GM18858 (cell line): Measurements from ENCODE around the gene INPP4B.
A peak's percentile ranks its signal among the peaks of the same experiment; 100 is the strongest.

Experiments
- ATAC-seq: cut with Tn5 transposase; IDR thresholded peaks from one replicate; pipeline ENCODE4 v1.9.1; 2021; ENCODE audit not compliant: unreplicated experiment

INPP4B gene

DNA sequence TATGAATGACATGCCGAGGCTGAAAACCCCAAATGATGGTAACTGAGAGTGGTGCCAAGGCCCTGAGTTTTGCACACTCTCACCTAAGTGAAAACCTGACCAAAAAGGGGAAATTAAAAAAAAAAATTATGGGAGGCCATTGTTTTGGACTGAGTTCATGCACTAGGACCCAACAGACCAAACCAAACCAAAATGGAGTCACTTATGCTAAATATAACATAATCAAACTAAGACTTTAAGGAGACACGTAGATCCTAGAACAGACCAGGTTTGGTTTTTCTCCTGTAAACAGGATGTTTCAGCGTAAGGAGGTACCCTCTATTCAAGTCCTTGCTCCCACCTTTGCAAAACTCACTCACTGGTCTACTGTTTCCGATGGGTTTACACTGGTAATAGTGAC is 453.0 kb downstream of the INPP4B start:
- ATAC-seq: no peak

DNA sequence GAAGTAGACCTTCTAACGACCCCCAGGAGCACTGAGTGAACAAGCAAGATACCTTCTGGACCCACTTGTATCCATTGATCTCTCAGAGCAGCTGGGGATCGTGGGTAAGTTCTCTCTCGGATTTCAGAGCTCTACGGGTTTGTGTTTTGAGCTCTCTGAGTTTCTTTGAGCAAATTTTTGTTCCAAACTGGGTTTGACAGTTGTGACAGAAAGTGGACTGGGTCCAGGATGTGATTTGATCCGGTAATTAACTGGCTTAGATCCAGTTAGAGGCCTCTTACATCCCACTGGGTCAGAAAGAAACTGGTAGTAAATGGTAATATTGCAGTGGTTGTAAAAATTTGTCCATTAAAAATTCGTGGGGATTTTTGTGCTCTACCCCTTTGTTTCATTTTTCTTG is 459.2 kb downstream of the INPP4B start:
- ATAC-seq: no peak

DNA sequence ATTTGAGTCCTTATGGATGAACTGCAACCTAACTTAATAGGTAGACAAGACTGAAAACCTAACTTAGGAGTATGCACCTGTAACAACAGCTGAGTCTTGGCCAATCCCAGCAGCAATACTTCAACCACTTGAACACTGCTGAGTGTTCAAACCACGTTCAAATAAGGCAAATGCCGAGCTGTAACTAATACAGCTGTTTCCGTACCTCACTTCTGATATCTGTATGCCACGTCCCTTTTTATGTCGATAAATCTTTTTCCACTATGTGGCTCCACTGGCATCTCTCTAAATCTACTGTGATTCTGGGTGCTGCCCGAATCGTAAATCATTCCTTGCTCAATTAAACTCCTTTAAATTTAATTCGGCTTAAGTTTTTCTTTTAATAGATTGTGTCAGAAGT is 459.7 kb downstream of the INPP4B start:
- ATAC-seq: no peak

DNA sequence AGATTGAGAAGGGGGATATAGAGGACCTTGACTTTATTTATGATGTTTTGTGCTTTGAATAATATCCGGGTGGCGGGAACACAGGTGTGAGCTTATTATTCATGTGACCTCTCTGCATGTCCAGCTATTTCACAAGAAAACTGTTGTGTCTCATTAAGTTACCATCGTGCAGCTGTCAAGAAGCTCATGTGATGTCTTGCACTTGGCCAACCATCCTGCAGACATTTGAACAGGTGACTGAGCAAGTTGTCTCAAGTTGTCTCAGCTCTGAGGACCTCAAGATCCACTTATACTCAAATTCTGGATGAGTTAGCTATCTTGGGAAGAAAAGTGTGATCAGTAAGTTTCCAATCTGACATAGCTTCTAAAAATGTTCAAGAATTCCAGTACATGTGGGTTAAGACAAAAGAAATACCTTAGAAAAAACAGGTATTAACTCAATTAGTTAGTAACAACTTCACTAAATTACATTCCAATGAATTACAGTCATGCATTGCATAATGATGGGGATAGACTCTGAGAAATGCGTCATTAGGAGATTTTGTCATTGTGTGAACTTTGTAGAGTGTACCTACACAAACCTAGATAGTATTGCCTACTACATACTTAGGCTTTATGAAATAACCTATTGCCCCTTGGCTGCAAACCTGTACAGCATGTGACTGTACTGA is 462.2 kb downstream of the INPP4B start:
- no peak for ATAC-seq

DNA sequence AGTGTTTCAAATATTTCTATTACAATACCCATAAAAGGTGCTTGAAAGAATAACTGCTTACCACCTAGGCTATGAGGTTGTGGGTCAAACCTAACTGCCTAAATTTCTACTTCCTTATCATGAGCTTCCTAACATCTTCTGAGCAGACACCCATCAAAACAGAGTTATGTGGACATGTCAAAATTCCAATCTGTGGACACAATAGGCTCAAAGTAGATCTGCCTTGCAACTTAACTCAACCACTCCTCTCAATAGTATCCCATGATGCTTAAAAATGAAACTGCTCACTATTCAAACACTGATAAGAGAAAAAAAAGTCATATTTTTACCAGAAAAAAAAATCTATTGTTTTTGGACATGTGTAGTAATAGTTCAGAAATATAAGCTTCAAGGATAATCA is 462.7 kb downstream of the INPP4B start:
- no peak for ATAC-seq

DNA sequence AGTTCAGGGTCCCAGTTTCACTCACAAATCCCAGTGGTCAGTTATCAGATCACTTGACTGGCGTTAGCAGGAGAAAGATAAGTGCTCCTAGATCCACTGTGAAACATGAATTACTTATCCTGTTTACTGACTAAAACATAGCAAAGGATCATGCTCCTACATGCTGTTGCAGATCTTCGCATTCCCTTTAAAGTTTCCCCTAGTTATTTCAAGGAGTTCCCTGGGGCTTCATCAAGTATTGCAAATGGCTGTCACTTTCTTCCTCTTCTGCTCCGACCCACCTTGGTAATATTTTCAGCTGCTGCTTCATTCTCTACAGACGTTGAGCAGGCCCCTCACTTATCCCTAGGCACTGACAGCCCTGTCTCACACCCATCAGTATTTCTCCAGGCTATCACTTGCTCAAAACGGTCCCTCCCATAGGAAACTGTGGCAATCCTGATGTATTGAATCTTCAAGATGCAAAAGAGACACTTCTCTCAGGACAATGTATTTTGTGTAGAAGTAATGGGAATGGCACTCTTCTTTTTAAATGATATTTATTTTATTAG is 466.0 kb downstream of the INPP4B start:
- no peak for ATAC-seq

DNA sequence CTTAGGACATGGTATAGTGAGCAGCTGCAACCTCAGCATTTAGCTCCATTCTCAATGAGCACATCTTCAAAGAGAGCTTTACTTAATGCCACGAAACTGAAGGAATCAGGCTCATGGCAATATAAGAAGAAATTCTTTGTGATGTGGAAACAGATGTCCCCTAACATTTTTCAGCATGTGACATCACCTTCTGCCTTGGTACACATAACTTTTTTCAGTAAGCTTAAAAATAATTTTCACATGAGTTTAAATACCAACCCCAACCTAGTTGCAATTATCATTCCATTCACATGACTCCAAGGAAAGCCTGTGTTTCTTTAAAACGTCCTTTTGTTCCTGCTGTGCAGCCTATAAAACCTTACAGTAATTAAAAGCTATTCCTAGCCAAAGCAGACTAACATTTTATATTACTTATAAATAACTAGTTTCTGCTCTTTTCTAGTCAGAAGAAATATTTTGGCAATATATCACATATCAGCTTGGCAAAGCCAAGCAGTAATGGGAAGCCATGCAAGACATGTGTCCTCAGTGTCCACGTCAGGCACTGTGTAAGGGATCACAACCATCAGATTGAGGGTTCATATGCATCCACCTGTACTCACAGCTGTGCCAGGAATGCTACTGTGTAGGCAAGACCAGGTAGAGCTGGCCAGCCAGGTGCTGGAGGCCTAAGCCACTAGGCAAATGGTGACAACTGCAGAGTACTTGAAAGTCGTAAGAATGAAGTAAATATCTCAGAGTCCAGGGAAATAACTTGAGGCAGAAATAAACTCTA is 466.6 kb downstream of the INPP4B start:
- ATAC-seq: no peak

DNA sequence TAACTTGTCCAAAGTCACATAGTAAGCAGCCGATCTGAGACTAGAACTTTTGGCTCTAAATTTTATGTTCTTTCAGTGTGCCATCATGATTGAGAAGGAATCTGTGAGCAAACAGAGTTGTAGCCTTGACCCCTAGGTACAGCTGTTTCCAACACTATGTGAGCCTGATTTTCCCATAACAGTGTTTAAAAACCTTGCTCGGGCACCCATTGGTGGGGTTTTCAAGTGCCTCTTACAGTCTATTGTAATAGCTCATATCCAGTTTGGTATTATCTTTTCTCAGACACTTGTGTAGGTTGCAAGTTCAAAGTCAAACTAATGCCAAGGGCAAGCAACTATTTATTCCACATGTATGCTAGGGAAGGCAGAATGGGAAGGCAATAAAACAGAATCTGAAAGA is 467.9 kb downstream of the INPP4B start:
- no peak for ATAC-seq

DNA sequence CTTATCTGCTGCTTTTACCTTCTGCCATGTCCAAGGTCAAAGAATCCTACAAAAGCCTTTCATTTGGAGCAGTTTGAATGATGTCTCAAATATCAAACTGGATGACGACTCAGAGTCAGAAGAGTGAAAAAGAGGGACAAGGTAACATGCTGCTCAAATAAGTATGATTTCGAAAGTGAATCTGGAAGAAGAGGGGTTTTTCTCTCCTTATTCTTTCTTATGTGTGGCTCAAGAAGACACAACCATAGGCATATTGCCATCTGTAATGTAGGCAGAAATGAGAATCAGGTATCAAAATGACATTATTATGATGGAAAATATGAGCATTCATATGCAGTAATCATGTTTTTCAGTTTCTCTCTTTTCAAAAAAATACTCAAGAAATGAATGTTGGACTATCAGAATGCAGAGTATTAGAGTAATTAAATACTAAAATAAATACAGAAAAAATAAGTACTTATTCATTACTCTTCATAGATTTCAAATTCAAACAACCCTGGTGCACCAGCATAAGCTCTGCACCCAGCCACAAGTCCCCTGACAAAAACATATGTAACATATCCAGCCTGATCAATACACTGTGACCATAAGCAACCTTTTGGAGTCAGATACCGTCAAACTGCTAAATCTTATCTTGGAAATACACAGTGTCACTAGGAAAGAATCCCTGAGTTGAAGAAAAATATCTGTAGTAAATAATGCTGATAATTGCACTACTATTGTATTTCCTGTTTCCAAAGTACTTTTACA is 468.6 kb downstream of the INPP4B start:
- ATAC-seq: peak; percentile 31

DNA sequence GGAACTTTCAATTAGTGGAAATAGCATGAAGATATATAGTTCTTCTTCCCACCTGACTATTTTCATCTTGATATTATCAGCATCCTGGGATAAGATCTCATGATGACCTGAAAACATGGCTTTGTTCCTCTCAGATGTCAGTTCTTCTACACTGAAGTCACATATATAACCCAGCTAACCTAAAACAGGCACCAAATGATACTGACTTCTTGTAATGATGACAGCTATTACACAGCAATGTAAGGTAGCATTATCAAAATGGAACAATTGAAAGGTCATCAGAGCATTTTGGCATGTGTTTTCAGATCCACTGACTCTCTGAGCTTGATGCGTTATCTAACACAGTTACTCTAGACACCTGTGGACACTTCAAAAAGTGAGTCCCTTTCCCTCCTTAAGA is 469.9 kb downstream of the INPP4B start:
- no peak for ATAC-seq

DNA sequence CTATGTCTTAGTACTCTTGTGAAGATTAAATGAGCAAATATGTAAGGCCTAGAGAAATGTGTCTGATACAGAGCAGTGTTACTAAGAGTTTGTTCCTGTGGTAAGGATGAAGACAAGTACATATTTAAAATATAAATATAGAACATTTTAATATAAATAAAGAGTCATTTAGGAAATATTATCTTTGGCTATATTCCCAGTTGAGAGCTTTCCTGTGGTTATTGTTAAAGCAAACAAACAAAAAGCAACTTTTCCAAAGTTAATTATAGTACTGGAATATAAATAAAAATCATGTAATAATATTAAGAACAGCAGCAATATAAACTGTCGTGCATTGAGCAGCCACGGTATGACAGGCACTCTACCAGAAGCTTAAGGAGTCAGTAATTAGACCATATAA is 472.5 kb downstream of the INPP4B start:
- ATAC-seq: no peak

DNA sequence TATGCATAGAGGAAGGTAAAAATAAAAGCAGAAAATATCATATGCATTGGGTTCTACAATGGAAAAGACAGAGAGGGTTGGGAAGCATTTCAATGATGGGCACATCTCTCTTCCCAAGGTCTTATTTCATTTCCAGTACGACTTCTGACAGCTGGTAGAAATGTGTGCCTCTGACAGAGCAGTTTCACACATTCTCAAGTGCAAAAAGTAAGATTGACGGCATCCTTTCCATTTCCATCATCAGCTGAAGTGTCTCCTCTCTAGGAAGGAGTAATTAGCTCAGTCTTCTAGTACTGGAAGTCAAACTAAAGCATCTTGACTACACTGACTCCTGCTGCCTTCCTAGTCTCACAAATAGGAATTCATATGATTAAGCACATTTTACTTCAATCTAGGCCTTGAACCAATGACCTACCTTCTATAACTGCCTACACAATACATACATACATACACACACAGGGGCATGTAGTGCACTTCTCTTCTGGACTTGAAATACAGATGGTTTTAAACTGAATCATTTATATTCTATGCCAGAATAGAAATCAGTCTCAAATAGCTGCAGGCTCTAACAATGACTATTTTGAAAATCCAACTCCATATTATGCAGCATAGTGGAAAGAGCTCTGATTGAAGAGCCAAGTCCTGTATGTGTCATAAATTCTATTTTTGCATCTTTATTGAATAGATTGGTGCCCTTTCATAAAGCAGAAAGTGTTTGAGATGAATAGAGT is 473.4 kb downstream of the INPP4B start:
- ATAC-seq: no peak

DNA sequence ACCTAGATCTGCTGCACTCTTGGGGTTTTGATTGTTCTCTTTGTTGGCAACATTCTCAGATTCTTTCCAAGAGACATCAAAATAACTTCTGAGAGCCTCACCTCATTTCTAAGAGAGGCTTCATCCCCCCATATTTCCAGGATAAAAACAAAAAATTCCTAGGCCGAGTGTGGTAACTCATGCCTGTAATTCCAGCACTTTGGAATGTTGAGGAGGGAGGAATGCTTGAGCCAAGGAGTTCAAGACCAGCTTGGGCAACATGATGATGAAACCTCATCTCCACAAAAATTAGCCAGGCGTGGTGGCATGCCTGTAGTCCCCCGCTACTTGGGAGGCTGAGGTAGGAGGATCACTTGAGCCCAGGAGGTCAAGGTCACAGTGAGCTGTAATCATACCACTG is 477.0 kb downstream of the INPP4B start:
- ATAC-seq: no peak

DNA sequence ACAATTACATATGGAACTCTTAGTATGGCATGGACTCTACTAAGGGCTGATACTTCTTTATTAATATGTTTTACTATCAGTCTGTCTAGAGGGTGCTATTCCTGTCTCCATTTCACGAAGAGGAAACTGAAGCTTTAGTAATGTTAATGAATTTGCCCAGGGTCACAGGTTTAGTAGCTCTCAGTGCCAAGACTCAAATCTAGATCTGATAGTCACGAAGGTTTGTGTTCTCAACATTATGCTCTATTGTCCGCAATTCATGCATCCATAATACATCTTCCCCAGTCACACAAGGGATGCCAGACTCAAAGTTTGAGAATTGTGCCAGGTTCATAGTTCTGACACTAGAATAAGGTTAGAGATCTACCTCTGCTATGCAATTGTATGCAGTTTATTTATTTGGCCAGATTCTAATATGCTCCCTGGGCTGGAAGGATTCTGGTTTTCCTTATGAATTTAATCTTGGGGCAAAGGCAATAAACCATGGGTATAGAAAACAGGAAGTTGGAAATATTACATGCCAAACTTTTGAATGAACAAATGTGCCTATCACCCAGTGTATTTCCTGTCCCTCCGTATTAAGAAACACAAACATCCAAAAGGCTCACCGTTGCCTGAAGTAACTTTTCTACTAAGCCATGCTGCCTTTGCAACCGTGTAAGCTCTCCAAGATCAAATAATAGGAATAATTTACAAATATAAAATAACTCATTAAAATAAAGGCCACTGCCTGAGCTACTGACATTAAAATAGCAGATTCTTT is 478.5 kb downstream of the INPP4B start:
- no peak for ATAC-seq

DNA sequence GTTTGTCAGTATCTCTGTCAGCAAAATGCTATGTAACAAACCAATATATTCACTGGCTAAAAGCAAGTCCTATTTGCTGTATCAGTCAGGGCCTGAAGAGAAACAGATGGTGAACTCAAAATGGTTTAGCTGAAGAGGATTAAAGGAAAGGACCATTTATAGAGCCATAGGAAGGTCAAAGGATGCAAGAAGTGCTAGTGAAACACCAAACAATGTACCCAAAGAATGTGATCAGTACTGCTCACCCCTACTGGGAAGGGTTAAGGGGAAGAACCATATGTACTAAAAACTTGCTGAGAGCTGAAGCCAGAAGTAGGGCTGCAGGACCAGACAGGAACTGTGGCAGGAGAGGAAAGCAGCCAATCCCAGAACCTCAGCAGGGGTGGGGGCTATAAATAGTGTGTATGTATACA is 479.3 kb downstream of the INPP4B start:
- ATAC-seq: no peak

DNA sequence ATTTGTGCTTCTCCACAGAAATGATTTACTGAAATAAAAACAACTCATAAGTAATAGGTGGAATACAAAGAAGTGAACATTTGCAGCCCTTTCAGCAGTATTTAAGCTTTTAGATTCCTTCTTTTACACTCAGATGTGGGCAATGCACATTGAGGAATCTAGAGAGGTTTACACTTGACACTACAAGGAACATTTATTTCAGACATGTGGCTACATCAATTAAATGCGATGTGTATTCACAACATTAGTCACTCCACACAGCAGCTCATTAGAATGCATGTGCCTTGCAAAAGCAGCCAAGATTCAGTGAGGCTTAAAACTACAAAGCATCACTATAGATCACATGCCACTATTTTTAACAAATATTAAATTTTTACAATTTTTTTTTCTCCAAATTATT is 480.7 kb downstream of the INPP4B start:
- no peak for ATAC-seq

DNA sequence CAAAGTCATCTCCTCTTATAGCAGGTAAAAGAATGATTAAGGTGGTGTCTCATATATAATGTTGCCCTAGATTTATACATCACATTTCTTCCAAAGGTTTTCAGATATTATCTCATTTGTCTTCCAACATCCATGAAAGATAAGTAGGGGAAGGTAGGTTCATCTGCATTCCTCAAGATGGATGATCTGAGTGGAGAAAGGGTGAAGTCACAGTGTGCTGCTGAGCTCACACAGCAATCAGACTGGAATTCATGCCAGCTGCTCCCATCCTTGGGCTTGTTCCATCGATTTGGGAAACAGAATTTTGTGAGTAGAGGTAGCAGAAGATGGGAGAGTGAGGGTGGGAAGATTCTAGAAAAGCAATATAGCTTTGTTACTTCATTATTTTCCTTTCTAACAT is 482.4 kb downstream of the INPP4B start:
- no peak for ATAC-seq

DNA sequence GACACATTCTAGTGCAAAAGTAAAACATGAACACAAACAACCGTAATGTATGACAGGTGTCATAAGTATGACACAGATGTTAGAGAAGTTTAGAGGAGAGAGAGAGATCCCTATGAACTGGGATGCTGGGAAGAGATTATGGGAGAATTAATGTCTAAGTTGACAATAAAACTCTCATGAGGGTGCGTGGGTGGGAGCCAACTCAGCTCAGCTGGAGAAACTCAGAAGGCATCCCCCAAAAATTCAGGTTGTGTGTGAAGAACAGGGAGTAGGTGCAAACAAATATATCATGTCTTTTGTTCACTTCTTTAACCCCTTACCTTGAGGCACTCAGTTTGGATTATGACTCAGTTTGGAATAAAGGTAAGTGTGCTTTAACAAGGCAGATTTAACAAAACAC is 484.1 kb downstream of the INPP4B start:
- no peak for ATAC-seq

DNA sequence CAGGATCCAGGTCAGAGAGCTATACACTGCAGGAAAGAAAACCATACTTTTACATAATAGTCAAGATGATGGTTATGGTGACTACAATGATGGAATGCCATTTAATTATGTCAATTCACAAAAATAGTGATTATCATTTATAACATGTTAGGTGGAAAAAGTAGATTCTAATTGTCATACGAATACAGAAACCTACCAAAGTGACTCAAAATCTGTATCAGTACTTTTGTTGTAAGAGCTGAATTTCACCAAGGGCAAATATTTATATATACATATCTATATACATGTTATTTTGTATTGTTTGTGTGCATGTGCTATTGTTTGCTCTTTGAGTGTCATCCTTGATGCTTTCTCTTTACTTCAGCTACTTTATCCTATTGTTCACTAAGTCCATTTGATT is 485.4 kb downstream of the INPP4B start:
- ATAC-seq: no peak

DNA sequence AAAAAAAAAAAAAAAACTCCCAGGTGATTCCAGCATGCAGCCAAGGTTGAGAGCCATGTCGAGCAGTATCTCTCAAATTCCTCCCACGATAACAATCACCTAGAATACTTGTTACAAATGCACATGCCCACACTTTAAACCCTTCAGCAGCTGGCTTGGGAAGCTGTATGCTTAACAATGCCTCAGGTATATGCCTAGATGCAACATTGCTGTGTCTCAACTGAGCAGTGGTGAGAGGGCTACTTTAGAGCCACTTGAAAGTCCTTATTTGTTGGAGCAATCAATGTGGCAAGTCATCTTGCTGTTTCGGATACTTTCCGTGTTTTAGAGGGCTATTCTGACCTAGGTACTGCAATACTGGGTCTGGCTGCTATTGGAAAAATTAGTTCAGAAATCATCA is 487.4 kb downstream of the INPP4B start:
- ATAC-seq: no peak
